SK-N-SH (cell line): ENCODE data around the gene PLEKHA3. TPM values are rescaled to one million over a fixed set of nuclear protein-coding genes. Genes with fewer than 3 reads are reported as not detected.
A peak's percentile ranks its signal among the peaks of the same experiment; 100 is the strongest.

ENCODE experiments used
- CTCF ChIA-PET: fragments of 300-600, 350-600 bp; formaldehyde crosslinking; extraction: SDS; loops from one replicate; lab custom pipeline; 2021; lab: Yijun Ruan, JAX
- POLR2A ChIA-PET: fragments of 350-600 bp; sonication (Branson Sonifier 250); formaldehyde crosslinking; extraction: SDS; loops from one replicate; lab custom pipeline; 2020; ENCODE audit warnings: antibody characterized with exemption, inconsistent platforms; lab: Yijun Ruan, JAX
- DNase-seq: peaks from one replicate; pipeline ENCODE4 v3.0.0; 2012
- H2AFZ ChIP-seq: fragments of 200-600 bp; sonication (generic); 2 replicates; pipeline ENCODE4 v1.8.1; 2016; ENCODE audit warnings: antibody characterized with exemption, mild to moderate bottlenecking, low read depth
- H3F3A ChIP-seq: fragments of 200-600 bp; sonication (generic); replicated peaks from 2 replicates; pipeline ENCODE3; 2016; ENCODE audit warnings: antibody characterized with exemption, mild to moderate bottlenecking; ENCODE audit not compliant: insufficient read depth
- H3K27ac ChIP-seq, 2 experiments: fragments of 200-500 bp in 1 of 2; fragments of 200-600 bp in 1 of 2; sonication (Bioruptor generic) in 1 of 2; sonication (generic), shearing (Covaris generic) in 1 of 2; 2 replicates each; pipeline versions ENCODE4 v1.5.1 to v1.6.1; 2014 to 2016; ENCODE audit warnings: low read depth in 2 of 2, inconsistent platforms in 1 of 2, low read length in 1 of 2, mild to moderate bottlenecking in 1 of 2, mixed read lengths in 1 of 2
- H3K27me3 ChIP-seq: fragments of 200-600 bp; sonication (generic), shearing (Covaris generic); 2 replicates; pipeline ENCODE4 v1.6.1; 2016; ENCODE audit warnings: mixed run types; ENCODE audit not compliant: insufficient read depth
- H3K36me3 ChIP-seq, 2 experiments: fragments of 200-500 bp in 1 of 2; fragments of 200-600 bp in 1 of 2; sonication (Bioruptor generic) in 1 of 2; sonication (generic) in 1 of 2; replicated peaks in 1 of 2; 2 replicates each; pipeline versions ENCODE3 to v1.5.1; 2014 to 2016; ENCODE audit warnings: low read length in 1 of 2, mild to moderate bottlenecking in 1 of 2; ENCODE audit not compliant: insufficient read depth in 2 of 2, control insufficient read depth in 1 of 2
- H3K4me1 ChIP-seq, 2 experiments: fragments of 200-500 bp in 1 of 2; fragments of 200-600 bp in 1 of 2; sonication (Bioruptor generic) in 1 of 2; sonication (generic), shearing (Covaris generic) in 1 of 2; 2 replicates each; pipeline versions ENCODE4 v1.5.1 to v1.6.1; 2014 to 2016; ENCODE audit warnings: low read depth in 1 of 2, low read length in 1 of 2, mixed run types in 1 of 2; ENCODE audit not compliant: insufficient read depth in 2 of 2, control insufficient read depth in 1 of 2
- H3K4me2 ChIP-seq: fragments of 200-600 bp; sonication (generic), shearing (Covaris generic); 2 replicates; pipeline ENCODE4 v1.6.1; 2017; ENCODE audit warnings: mixed run types
- H3K4me3 ChIP-seq, 2 experiments: fragments of 200-500 bp in 1 of 2; fragments of 200-600 bp in 1 of 2; sonication (Bioruptor generic) in 1 of 2; sonication (generic), shearing (Covaris generic) in 1 of 2; 2 replicates each; pipeline versions ENCODE4 v1.5.1 to v1.8.1; 2014 to 2016; ENCODE audit warnings: low read depth in 2 of 2, inconsistent platforms in 1 of 2, low read length in 1 of 2, mild to moderate bottlenecking in 1 of 2, mixed read lengths in 1 of 2, moderate library complexity in 1 of 2
- H3K79me2 ChIP-seq: fragments of 200-600 bp; sonication (generic); 2 replicates; pipeline ENCODE4 v1.8.1; 2017; ENCODE audit warnings: mild to moderate bottlenecking; ENCODE audit not compliant: insufficient read depth
- H3K9ac ChIP-seq: fragments of 200-600 bp; sonication (generic); 2 replicates; pipeline ENCODE4 v1.6.1; 2017; ENCODE audit warnings: mixed run types
- H3K9me2 ChIP-seq: fragments of 200-600 bp; sonication (generic); 2 replicates; pipeline ENCODE4 v1.6.1; 2017; ENCODE audit warnings: mixed run types
- H3K9me3 ChIP-seq: fragments of 200-600 bp; sonication (generic); 2 replicates; pipeline ENCODE4 v1.6.1; 2017; ENCODE audit warnings: mixed run types, mild to moderate bottlenecking, moderate library complexity
- H4K20me1 ChIP-seq: fragments of 200-600 bp; sonication (generic); 2 replicates; pipeline ENCODE4 v1.6.1; 2017; ENCODE audit warnings: mild to moderate bottlenecking, mixed run types; ENCODE audit not compliant: insufficient read depth
- ELF1 ChIP-seq: IDR thresholded peaks from 2 replicates; pipeline ENCODE4 v1.4.0; 2012
- EZH2phosphoT487 ChIP-seq: fragments of 200-600 bp; sonication (generic); IDR thresholded peaks from 2 replicates; pipeline ENCODE4 v1.6.1; 2017; ENCODE audit warnings: low read depth, mixed run types, mild to moderate bottlenecking, antibody characterized with exemption, moderate library complexity, borderline replicate concordance
- FOSL2 ChIP-seq: IDR thresholded peaks from 2 replicates; pipeline ENCODE4 v1.4.0; 2012; ENCODE audit warnings: low read depth, mild to moderate bottlenecking, moderate library complexity, borderline replicate concordance
- FOXJ3 ChIP-seq: sonication (generic); formaldehyde crosslinking; IDR thresholded peaks from 2 replicates; pipeline ENCODE4 v1.5.1; 2020; ENCODE audit warnings: mild to moderate bottlenecking, missing genetic modification reagents
- FOXM1 ChIP-seq: IDR thresholded peaks from 2 replicates; pipeline ENCODE4 v1.4.0; 2012; ENCODE audit warnings: low read depth, mild to moderate bottlenecking
- GABPA ChIP-seq: IDR thresholded peaks from 2 replicates; pipeline ENCODE4 v1.4.0; 2012; ENCODE audit warnings: low read depth, mild to moderate bottlenecking
- GATA2 ChIP-seq: sonication (generic); formaldehyde crosslinking; IDR thresholded peaks from 2 replicates; pipeline ENCODE4 v1.5.0; 2020; ENCODE audit warnings: mild to moderate bottlenecking, missing genetic modification reagents
- JUND ChIP-seq: IDR thresholded peaks from 2 replicates; pipeline ENCODE4 v1.4.0; 2012
- MEF2A ChIP-seq: IDR thresholded peaks from 2 replicates; pipeline ENCODE4 v1.4.0; 2012; ENCODE audit warnings: low read depth, borderline replicate concordance
- MXI1 ChIP-seq: IDR thresholded peaks from 2 replicates; pipeline ENCODE4 v1.6.1; 2012; ENCODE audit warnings: mild to moderate bottlenecking, low read depth, low read length, improper control_type of control experiment
- NFIC ChIP-seq: IDR thresholded peaks from 2 replicates; pipeline ENCODE4 v1.4.0; 2012; ENCODE audit warnings: borderline replicate concordance
- NRF1 ChIP-seq: IDR thresholded peaks from 2 replicates; pipeline ENCODE4 v1.6.1; 2012; ENCODE audit warnings: low read depth, mild to moderate bottlenecking, low read length
- POLR2AphosphoS5 ChIP-seq: IDR thresholded peaks from 2 replicates; pipeline ENCODE4 v1.6.1; 2012; ENCODE audit warnings: low read depth, low read length
- REST ChIP-seq: IDR thresholded peaks from 2 replicates; pipeline ENCODE4 v1.6.1; 2012; ENCODE audit warnings: mild to moderate bottlenecking, low read depth, low read length, moderate library complexity
- RFX5 ChIP-seq: IDR thresholded peaks from 2 replicates; pipeline ENCODE4 v1.6.1; 2012; ENCODE audit warnings: mild to moderate bottlenecking, improper control_type of control experiment, low read length
- RXRA ChIP-seq: IDR thresholded peaks from 2 replicates; pipeline ENCODE4 v1.4.0; 2012; ENCODE audit warnings: low read depth, mild to moderate bottlenecking, borderline replicate concordance
- SIN3A ChIP-seq: IDR thresholded peaks from 2 replicates; pipeline ENCODE4 v1.6.1; 2012; ENCODE audit warnings: low read depth, mild to moderate bottlenecking, low read length, moderate library complexity, borderline replicate concordance
- SMC3 ChIP-seq: IDR thresholded peaks from 2 replicates; pipeline ENCODE4 v1.6.1; 2012; ENCODE audit warnings: low read depth, low read length, improper control_type of control experiment
- TAF1 ChIP-seq: IDR thresholded peaks from 2 replicates; pipeline ENCODE4 v1.6.1; 2012; ENCODE audit warnings: low read depth, mild to moderate bottlenecking, low read length, moderate library complexity, borderline replicate concordance
- TCF12 ChIP-seq: IDR thresholded peaks from 2 replicates; pipeline ENCODE4 v1.4.0; 2012
- TEAD4 ChIP-seq: IDR thresholded peaks from 2 replicates; pipeline ENCODE4 v1.4.0; 2012; ENCODE audit warnings: mild to moderate bottlenecking, borderline replicate concordance; ENCODE audit not compliant: insufficient read depth
- YY1 ChIP-seq: IDR thresholded peaks from 2 replicates; pipeline ENCODE4 v1.4.0; 2012; ENCODE audit warnings: low read depth, mild to moderate bottlenecking
- WGBS: methylation state at CpG from one replicate; pipeline ENCODE4 v1.1.6; 2017; ENCODE audit warnings: low lambda C conversion rate; 5-methylcytosine and 5-hydroxymethylcytosine counted together
- polyA plus RNA-seq, 3 experiments: library from polyadenylated mRNA; depleted of rRNA; stranded (reverse); fragments of >200 nt; gene quantifications; 2 replicates each; pipeline ENCODE4 v1.2.3, GENCODE V29; 2012
- TF ChIP-seq, protein P1 (sequence below): fragments of 150-350 bp; IDR thresholded peaks from 2 replicates; pipeline ENCODE4 v1.6.1; 2016; ENCODE audit warnings: mild to moderate bottlenecking, low read depth, low read length
- TF ChIP-seq, protein P2 (sequence below): IDR thresholded peaks from 2 replicates; pipeline ENCODE4 v1.4.0; 2012; ENCODE audit warnings: low read depth, borderline replicate concordance
- TF ChIP-seq, protein P3 (sequence below): IDR thresholded peaks from 2 replicates; pipeline ENCODE4 v1.4.0; 2012; ENCODE audit warnings: low read depth, borderline replicate concordance
- TF ChIP-seq, protein P4 (sequence below): IDR thresholded peaks from 2 replicates; pipeline ENCODE4 v1.4.0; 2012; ENCODE audit warnings: low read depth

The PLEKHA3 gene
- polyA plus RNA-seq, 1 of the 3 experiments (the other 2 are of a cell fraction), result 5.7 TPM

DNA sequence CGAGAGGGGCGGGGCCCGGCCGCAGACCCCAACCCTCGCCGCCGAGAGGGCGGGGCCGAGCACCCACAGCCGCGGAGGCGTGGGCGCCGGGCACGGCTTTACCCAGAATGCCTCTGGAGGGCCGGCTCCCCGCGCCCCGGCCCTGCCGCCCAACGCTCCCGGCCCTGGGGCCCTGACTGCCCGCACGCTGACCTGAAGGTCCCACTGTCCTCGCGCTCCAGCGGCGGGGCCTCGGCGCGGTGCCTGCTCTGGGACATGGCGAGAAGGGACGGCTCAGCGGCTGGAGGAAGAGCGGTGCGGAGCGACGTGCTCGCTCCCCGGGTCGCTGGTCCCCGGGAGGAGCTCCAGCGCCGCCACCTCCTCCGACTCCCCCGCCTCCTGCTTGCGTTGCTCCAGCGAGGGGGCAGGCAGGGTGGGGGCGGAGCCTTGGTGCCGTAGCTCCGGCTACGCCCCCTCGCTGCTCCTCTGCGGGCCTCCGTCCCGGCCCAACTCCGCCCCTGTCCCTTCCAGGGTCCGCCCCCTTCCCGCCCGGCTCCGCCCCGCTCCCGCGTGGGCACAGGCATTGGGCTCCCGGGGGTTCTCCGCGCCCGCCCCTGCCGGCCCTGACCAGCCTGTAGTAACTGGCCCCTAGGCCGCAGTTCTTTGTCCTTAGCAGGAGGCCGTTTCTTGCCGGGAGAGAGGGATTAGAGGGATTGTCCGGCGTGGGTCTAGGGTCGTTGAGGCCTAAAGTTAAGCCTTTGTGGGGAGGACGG lies 29.3 kb upstream of the PLEKHA3 start, which contains the start of the genes PJVK and PRKRA:
Gene PJVK (plus strand): TSS at position 605 of the 752 bp plus-strand sequence. CDS start 2,032 bp downstream, outside the sequence.
Gene PRKRA (minus strand): TSS at position 402 of the 752 bp plus-strand sequence. CDS start 145 bp downstream, at position 257.
- H3K27me3 ChIP-seq, result no peaks in the 10 kb centered on the region
- peaks cover 0 to 22% of the 10 kb centered on the region in 2 experiments; a peak in 2 of 4 replicates for H3K4me1 ChIP-seq
- peaks cover 21% of the 10 kb centered on the region for H4K20me1 ChIP-seq
- peaks cover 13 to 25% of the 10 kb centered on the region in 2 experiments for H3K36me3 ChIP-seq
- WGBS, result 5% methylated on average over 16 of the region's 76 CpGs
- peak within 1 kb of the TSS; percentile 97 to 100 for H3K4me3 ChIP-seq
- H2AFZ ChIP-seq, result peak within 1 kb of the TSS; percentile 98
- peak; percentile 98 for DNase-seq
- H3K4me2 ChIP-seq, result peak within 1 kb of the TSS; percentile 99
- H3K9ac ChIP-seq, result peak within 1 kb of the TSS; percentile 96
- peak within 1 kb of the TSS; percentile 91 to 98 for H3K27ac ChIP-seq
- H3K9me3 ChIP-seq, result no peaks in the 10 kb centered on the region
- POLR2A ChIA-PET, result interaction anchor here (0.6 to 1.8 kb wide), 13 partner anchors 9 to 333 kb away, joined by 3 to 22 read pairs (median 5); no protein-coding TSS in a partner anchor
- H3F3A ChIP-seq, result peaks cover 7% of the 10 kb centered on the region
- CTCF ChIA-PET, result interaction anchor here (1.0 to 4.0 kb wide), 2 partner anchors 29 to 36 kb away, joined by 3 to 22 read pairs; no protein-coding TSS in a partner anchor
- H3K79me2 ChIP-seq, result peaks cover 43% of the 10 kb centered on the region
- no peaks in the 10 kb centered on the region for H3K9me2 ChIP-seq
- TF ChIP-seq, protein P1, sequence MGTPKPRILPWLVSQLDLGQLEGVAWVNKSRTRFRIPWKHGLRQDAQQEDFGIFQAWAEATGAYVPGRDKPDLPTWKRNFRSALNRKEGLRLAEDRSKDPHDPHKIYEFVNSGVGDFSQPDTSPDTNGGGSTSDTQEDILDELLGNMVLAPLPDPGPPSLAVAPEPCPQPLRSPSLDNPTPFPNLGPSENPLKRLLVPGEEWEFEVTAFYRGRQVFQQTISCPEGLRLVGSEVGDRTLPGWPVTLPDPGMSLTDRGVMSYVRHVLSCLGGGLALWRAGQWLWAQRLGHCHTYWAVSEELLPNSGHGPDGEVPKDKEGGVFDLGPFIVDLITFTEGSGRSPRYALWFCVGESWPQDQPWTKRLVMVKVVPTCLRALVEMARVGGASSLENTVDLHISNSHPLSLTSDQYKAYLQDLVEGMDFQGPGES, result no peak
- TF ChIP-seq FOXJ3 (CRISPR knock-in tag) (no peak), RXRA (no peak), REST (0 out of 2 replicates have a peak, but pooled peaks have one; percentile 56), NRF1 (peak; percentile 34; the same call in 1 of the 2 replicates), FOSL2 (no peak), GABPA (no peak), POLR2AphosphoS5 (peak; percentile 94), MXI1 (peak; percentile 63), FOXM1 (no peak), MEF2A (no peak), TCF12 (no peak), TEAD4 (no peak), GATA2 (CRISPR knock-in tag) (no peak), SIN3A (peak; percentile 31; the same call in 1 of the 2 replicates), ELF1 (no peak), RFX5 (no peak), JUND (no peak), SMC3 (no peak), YY1 (no peak; the same call in none of the 2 replicates), TAF1 (peak; percentile 90), NFIC (no peak), EZH2phosphoT487 (no peak)
- TF ChIP-seq, protein P2, sequence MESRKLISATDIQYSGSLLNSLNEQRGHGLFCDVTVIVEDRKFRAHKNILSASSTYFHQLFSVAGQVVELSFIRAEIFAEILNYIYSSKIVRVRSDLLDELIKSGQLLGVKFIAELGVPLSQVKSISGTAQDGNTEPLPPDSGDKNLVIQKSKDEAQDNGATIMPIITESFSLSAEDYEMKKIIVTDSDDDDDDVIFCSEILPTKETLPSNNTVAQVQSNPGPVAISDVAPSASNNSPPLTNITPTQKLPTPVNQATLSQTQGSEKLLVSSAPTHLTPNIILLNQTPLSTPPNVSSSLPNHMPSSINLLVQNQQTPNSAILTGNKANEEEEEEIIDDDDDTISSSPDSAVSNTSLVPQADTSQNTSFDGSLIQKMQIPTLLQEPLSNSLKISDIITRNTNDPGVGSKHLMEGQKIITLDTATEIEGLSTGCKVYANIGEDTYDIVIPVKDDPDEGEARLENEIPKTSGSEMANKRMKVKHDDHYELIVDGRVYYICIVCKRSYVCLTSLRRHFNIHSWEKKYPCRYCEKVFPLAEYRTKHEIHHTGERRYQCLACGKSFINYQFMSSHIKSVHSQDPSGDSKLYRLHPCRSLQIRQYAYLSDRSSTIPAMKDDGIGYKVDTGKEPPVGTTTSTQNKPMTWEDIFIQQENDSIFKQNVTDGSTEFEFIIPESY, result no peak
- TF ChIP-seq, protein P3, sequence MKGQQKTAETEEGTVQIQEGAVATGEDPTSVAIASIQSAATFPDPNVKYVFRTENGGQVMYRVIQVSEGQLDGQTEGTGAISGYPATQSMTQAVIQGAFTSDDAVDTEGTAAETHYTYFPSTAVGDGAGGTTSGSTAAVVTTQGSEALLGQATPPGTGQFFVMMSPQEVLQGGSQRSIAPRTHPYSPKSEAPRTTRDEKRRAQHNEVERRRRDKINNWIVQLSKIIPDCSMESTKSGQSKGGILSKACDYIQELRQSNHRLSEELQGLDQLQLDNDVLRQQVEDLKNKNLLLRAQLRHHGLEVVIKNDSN, result 0 out of 2 replicates have a peak, but pooled peaks have one; percentile 4
- TF ChIP-seq, protein P4, sequence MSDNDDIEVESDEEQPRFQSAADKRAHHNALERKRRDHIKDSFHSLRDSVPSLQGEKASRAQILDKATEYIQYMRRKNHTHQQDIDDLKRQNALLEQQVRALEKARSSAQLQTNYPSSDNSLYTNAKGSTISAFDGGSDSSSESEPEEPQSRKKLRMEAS, result peak; percentile 82
